GM21529 (cell line): Measurements from ENCODE around the gene GRK2.
"Not testable (repeated sequence)": the region's sequence is repeated elsewhere in the genome, so short reads cannot be mapped to it uniquely, and the experiment has no call there.

ENCODE experiments used
- ATAC-seq: cut with Tn5 transposase; IDR thresholded peaks from one replicate; pipeline ENCODE4 v1.9.1; 2021; ENCODE audit not compliant: unreplicated experiment

The GRK2 gene

GRCh38 chr11:67253872-67254624 is 12.2 kb upstream of the GRK2 start:
- no peak for ATAC-seq

GRCh38 chr11:67254798-67255197 is 11.5 kb upstream of the GRK2 start:
- ATAC-seq = no peak

DNA sequence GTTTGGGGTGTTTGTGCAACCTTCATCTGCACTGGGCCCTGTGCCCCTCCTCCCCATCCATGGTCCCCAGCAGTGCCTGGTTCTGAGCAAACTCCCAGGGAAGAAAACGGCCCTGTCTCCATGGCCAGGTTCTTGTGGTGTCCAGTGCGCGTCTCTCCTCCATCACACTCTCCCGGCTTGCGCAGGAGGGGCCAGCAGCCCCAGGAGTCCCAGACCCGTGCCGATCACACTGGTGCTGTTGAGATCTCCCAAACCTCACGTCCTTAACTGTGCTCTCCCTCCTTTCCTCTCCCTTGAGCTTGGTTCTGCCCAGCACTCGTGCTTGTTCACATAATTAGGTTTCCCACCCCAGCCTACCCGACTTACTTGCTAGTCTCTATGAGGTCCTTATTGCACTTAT is 10.9 kb upstream of the GRK2 start:
- no peak for ATAC-seq

- ATAC-seq = no peak
Measured at GRCh38 chr11:67255864-67256263, 10.4 kb upstream of the GRK2 start.

GRCh38 chr11:67256477-67257135 is 9.7 kb upstream of the GRK2 start:
- ATAC-seq = no peak

GRCh38 chr11:67260406-67260805 is 5.9 kb upstream of the GRK2 start:
- ATAC-seq = no peak

DNA sequence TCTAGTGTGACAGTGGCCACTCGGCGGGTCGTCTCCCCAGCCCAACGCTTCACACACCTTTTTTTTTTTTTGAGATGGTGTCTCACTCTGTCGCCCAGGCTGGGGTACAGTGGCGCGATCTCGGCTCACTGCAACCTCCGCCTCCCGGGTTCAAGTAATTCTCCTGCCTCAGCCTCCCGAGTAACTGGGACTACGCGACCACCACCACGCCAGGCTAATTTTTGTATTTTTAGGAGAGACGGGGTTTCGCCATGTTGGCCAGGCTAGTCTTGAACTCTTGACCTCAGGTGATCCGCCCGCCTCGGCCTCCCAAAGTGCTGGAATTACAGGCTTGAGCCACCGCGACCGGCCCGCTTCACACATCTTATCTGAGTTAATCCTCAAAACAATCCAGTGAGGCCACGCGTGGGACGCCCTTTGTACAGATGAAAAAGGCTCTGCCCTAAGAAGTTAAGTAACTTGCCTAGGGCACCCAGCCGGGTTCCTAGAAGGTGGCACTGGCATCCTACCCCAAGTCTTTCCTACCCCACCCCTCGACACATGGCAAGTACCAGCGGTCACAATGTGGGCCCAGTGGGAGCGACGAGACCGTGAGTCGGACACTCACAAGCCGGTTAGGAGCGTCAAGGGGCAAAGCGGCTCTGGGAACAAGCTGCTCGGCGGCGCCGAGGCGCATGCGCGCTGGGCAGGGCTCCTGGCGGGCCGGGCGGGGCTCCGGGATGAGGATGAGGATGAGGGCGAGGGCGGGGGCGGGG is 5.2 kb upstream of the GRK2 start:
- ATAC-seq = not testable (repeated sequence)

GRCh38 chr11:67261640-67261945 is 4.7 kb upstream of the GRK2 start:
- ATAC-seq = no peak

- no peak for ATAC-seq
Measured at GRCh38 chr11:67261946-67262681, 4.2 kb upstream of the GRK2 start.

- ATAC-seq = no peak
Measured at GRCh38 chr11:67262731-67263675, 3.3 kb upstream of the GRK2 start.

DNA sequence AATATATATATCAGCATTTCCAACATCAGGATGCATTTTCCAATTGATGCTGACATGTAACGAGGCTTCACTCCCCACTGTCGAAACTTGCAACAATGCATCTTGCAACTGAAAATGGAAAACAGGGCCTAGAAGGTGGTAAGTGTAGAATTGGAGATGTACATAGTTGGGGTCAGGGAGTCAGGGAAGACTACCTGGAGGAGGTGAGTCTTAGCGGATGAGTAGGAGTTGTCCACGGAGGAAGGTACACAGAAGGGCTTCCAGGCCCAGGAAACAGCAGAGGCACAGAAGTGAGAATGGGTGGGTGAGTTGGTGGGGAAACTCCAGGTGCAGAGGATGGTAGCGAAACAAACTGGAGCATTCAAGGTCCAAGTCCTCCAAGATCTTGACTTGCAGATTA is 2.0 kb upstream of the GRK2 start:
- no peak for ATAC-seq

GRCh38 chr11:67264877-67265632 is 1.2 kb upstream of the GRK2 start:
- no peak for ATAC-seq

DNA sequence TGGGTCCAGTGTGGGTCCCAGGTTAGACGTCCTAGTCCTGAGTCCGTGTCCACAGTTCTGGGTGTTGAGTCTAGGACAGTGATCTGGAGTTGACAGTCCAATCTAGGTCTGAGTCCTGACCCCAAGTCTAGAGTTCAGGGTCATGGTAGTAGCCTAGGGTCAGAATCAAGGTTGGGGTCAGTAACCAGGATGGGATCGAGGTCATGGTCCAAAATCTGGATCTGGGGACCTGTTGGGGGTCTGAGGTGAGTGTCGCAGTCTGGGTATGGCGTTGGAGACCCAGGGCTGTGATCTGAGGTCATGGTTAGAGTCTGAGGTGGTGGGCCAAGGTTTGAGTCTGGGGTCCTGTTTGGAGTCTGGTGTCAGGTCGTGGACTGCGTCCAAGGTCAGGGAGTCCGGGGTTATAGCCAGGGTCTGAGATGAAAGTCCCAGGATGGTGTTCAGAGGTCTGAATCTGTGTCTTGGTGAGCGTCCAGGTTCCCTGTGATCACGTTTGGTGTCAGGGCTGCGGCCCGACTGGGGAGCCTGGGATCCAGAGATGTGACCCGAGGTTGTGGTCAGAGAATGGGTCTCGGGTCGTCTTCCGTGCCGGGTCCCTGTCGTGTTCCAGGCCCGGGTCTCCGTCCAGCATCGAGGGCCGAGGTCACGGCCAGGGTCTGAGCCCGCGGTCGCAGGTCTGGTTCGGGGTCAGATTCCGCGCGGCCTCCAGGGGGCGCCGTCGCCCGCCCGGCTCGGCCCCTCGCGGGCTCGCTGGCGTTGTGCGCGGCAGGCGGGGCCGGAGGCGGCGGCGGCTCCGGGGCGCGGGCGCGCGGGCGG is 432 bp upstream of the GRK2 start:
- no peak for ATAC-seq

DNA sequence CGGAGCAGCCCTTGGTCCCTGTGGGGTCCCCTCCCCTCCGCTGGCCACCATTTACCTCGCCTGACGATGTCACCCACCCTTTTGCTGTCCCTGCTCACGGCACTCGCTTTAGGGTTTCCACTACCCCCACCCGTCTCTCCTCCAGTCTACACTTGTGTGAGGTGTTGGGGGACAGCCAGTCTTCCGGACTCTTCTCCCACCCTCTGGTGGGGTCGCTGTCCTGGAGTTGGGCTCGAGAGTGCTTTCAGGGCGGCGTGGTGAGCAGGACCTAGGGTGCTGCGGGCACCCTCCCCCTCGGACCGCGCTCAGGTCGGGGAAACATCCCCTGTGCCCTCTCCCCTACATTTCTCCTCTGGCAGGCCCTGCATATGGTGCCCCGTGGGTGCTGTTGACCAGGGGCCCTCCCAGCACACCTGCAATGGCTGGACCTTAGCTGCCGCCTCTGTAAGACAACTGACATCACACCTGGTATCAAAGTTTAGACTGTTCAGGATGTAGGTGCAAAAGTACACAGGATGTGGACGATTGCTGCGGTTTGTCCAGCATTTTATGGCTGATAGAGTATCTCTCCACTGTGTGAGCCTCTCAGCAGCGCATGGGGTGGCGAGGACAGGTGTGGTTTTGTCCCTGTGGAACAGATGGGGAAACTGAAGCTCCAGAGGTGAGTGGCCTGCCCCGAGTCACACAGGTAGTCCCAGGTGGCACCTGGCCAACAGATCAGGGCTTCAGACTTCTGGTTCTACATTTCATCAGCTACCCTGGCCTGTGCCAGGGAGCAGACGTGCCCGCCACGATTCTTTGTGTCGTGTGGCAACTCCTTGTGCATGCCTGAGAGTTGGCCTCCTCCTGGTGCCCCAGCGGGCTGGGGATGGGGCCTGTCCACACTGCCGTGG is 1.2 kb downstream of the GRK2 start:
- peak; percentile 2 for ATAC-seq

DNA sequence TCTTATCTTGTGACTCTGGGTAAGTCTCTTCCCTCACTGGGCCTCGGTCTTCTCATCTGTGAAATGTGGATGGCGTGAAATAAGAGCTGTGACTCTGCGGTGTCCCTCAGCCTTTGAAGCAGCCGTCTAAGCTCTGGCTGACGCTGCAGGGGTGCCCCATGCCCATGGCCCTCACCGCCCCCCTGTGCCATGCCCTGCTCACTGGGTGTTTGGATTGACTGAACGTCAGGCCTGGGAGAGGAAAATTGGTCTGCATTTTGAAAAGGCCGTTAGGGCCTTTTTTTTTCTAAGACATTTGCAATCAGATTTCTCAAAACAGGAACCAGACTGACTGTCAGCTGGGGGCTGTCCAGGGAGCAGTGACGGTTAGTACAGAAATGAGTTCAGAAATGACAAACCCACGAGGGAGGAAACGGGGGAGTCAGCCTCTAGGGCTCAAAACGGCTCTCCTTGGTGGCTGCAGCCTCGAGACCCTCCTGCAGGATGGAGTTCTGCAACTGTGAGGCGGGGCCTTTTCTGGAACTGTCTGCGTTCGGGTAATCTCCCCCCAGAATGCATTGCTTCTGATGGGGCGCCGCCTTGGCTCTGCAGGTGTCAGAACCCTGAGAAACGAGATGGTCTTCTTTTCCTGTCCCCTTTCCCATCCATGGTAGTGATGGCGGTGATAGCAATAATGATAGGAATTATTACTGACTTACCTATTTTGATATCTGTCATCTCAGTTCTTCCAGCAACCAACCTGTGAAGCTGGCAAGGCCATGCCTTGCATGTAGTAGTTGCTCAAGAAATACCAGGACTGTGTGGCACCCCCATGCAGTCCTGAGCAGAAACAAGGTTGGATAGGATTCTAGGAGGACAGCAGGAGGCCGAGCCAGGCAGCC is 2.0 kb downstream of the GRK2 start:
- peak; percentile 49 for ATAC-seq

DNA sequence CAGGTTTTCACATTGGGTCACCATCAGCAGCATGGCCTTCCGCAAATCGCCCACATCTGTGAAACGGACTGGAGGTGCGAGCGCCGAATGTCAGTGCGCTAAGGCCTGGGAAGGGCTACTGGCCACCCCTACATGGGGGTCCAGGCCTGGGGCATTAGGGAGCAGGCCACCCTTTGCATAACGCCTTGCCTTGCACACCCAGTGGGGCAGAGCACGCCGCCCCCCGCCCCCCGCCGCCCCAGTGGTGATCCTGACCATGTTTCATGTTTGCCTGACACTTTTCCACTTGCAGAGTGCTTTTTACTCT is 2.6 kb downstream of the GRK2 start:
- no peak for ATAC-seq
